HG03575 (cell line): ENCODE data around the gene ZNF467.

Source experiments
- ATAC-seq: cut with Tn5 transposase; IDR thresholded peaks from one replicate; pipeline ENCODE4 v1.9.1; 2021; ENCODE audit not compliant: unreplicated experiment, insufficient number of reproducible peaks, low FRiP score; ENCODE audit errors: extremely low read depth

ZNF467 gene

GRCh38 chr7:149790146-149790548 is 16.8 kb upstream of the ZNF467 start:
- ATAC-seq, result no peak

- no peak for ATAC-seq
Observed at GRCh38 chr7:149789101-149789500, 15.7 kb upstream of the ZNF467 start.

DNA sequence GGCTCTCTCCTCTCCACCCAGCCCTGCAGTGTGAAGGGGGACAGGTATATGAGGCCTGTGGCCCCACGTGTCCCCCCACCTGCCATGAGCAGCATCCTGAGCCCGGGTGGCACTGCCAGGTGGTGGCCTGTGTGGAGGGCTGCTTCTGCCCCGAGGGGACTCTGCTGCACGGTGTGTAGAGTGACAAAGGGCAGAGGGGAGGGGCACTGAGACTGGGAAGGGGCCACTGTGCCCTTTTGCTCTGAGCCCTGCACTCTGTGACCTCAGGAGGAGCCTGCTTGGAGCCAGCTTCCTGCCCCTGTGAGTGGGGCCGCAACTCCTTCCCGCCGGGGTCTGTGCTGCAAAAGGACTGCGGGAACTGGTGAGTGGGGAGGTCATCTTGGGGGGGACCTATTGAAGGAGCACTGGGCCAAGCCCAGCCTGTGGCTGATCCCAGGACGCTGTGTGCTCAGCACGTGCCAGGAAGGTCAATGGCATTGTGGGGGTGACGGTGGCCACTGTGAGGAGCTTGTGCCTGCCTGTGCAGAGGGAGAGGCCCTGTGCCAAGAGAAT is 15.0 kb upstream of the ZNF467 start:
- ATAC-seq, result no peak

DNA sequence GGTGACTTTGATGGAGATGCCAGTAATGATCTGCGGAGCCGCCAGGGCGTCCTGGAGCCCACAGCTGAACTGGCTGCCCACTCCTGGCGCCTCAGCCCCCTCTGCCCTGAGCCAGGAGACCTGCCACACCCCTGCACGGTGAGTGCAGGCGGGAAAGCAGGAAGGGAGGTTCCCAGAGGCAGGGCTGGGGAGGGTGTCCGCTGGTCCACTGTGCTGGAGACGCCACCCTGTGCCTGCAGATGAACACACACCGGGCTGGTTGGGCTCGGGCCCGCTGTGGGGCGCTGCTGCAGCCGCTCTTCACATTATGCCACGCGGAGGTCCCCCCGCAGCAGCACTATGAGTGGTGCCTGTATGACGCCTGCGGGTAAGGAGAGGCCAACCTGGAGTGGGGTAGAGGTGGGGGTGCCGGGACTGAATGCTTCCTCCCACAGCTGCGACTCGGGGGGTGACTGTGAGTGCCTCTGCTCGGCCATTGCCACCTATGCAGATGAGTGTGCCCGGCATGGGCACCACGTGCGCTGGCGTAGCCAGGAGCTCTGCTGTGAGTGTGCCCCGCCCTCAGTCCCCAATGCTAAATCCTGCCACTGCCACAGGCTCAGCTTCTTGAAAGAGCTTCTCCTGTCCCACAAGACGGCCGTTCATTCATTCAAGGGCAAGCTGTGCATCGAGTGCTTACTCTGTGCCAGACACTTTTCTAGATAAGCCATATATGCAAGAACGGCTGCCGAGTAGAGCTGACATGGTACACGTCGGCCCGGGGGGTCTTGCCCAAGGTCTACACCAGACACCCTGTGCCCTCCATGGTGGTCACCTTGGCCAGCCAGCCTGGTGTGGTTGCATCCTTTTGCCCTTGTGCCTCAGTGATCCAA is 14.3 kb upstream of the ZNF467 start:
- no peak for ATAC-seq

DNA sequence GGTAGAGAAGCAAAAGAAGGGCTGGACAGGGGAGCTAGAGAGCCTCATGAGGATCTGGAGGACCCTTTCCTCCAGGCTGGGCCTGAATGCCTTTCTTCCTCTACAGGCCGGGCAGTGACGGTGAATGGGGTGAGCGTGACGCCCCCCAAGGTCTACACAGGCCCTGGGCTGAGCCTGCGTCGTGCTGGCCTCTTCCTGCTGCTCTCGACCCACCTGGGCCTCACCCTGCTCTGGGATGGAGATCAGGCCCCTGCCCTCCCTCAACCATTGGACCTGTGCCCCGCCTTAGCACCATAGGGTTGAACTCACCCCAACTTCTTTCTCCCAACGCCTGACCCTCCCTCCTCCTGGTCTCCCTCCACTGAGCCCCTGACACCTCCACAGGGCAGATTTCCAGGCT is 12.6 kb upstream of the ZNF467 start:
- no peak for ATAC-seq

DNA sequence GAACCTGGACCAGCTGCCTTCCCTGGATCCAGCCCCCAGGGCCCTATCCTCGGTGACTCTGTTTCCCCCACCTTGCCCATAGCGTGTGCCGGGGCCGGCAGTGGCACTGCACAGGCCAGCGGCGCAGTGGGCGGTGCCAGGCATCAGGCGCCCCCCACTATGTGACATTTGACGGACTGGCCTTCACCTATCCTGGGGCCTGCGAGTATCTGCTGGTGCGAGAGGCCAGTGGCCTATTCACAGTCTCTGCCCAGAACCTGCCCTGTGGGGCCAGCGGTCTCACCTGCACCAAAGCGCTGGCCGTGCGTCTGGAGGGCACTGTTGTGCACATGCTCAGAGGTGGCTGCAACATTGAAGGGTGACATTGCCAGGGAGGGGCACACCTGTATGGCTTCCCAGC is 12.0 kb upstream of the ZNF467 start:
- ATAC-seq, result no peak

DNA sequence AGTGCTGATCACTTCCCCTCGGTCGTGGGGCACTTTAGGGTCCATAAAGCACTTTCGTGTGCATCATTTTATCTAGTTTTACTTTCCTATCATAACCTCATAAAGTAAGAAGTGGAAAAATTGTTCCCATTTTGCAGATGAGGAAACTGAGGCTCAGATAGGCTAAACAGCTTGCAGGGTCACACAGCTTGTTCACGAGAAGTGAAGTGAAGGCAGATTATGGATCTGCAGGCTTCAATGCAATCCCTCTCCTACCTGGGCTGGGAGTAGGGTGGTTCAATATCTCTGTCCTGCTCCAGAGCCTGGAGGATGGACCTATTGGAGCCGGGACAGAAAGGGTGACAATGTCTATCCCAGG is 10.8 kb upstream of the ZNF467 start:
- no peak for ATAC-seq

DNA sequence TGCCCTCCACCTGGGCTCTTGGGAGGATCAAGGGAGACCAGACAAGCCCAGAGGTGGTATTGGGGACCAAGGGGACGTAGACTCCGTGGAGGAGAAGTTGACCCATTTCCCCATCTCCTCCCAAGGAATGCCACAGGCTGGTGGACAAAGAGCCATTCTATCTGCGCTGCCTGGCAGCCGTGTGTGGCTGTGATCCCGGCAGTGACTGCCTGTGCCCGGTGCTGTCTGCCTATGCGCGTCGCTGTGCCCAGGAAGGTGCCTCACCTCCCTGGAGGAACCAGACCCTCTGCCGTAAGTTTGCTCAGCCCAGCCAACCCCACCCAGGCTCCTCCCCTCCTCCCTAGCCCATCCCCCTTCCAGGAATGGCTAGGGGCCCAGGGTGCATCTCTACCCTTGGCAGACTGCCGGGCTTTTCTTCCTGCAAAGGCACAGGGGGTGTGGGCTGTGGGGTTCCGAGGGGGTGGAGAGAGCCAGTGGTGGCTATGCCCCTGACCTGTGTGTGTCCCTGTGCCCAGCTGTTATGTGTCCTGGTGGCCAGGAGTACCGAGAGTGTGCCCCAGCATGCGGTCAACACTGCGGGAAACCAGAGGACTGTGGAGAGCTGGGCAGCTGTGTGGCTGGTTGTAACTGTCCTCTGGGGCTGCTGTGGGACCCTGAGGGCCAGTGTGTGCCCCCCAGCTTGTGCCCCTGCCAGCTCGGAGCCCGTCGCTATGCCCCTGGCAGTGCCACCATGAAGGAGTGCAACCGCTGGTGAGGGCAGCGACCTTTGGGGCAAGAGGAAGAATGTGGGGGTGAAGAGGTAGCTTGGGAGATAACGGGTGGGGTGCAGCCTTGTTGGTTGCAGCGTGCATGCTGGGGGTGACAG is 10.2 kb upstream of the ZNF467 start:
- ATAC-seq, result no peak

- no peak for ATAC-seq
Observed at GRCh38 chr7:149782682-149783345, 9.4 kb upstream of the ZNF467 start.

DNA sequence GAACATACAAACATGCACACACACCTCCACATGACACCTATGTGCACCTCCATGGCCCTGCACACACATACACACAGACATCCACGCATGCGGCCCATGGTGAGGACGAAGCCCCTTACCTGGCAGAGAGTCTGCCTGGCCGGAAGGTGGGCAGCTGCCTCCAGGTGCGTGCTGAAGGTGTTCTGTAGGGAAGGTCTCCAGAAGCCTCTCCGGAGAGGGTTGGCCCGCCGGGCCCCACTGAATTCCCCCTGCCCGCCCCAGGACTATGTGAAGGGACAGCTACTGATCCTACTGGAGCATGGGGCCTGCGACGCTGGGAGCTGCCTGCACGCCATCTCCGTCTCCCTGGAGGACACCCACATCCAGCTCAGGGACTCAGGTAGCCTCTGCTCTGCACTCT is 8.5 kb upstream of the ZNF467 start:
- ATAC-seq, result no peak

DNA sequence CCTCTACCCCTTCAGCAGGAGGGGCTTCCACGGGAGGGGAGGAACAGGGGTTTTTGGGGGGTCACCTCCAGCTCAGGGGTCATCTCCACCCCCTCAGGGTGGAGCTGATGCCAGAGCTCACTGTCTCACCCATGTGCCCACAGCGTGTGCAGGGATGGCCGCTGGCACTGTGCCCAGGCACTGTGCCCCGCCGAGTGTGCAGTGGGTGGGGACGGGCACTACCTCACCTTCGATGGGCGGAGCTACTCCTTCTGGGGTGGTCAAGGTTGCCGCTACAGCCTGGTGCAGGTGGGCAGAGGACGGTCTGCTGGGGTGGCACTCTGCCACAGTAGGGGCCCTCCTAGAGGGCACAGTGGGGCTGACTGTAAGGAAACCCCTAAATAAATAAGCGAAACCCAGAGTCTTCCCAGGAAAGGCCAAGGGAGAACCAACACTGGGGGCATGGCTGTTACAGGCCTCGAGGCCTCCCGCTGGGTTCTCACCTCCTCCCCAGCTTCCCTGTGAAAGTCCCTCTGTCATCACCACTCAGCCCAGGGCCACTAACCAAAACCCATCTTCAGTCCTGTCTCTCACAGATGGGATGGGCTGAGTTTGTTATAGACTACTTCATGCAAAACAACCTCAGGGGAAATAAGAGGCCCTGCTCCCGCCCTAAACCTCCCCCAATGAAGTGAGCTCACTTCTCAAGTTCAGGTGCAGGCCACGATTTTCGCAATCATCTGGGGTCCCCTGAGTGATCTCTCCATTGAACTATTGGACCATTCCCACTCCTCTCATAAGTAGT is 7.4 kb upstream of the ZNF467 start:
- no peak for ATAC-seq

GRCh38 chr7:149780056-149780455 is 6.7 kb upstream of the ZNF467 start:
- no peak for ATAC-seq

DNA sequence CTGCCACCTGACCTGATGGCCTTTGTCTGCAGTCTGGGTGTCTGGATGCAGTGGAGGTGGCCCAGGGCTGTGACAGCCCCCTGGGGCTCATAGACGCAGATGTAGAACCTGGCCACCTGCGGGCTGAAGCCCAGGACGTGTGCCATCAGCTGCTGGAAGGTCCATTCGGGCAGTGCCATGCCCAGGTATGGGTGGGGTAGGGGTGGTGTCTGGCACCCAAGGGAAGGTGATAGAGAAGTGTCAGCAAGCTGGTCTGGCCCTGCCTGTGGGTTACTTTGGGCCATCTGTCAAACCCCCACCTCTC is 6.1 kb upstream of the ZNF467 start:
- ATAC-seq, result no peak

- ATAC-seq, result no peak
Observed at GRCh38 chr7:149778696-149779501, 5.5 kb upstream of the ZNF467 start.

DNA sequence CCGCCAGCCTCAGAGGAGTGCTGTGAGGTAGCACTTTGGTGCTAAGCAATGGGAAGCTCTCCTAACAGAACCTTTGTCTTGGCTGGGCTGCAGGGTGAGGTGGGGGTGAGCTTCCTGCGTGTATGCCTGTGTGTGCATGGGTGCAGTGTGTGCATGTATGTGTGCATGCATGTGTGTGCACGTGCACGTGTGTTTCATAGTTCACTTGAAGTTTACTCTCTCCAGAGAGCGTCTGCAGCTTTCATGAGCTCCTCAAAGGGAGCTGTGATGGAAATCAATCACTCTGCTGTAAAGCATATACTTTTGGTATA is 4.9 kb upstream of the ZNF467 start:
- no peak for ATAC-seq

GRCh38 chr7:149777551-149778326 is 4.4 kb upstream of the ZNF467 start:
- ATAC-seq, result no peak

- ATAC-seq, result no peak
Observed at GRCh38 chr7:149776848-149777407, 3.5 kb upstream of the ZNF467 start.
